ENCODE measurements around the gene LAPTM4A. TPM values are rescaled to one million over a fixed set of nuclear protein-coding genes. Genes with fewer than 3 reads are reported as not detected.

The LAPTM4A gene
- 31.0 and 32.7 TPM in 2 replicates for polyA plus RNA-seq

DNA sequence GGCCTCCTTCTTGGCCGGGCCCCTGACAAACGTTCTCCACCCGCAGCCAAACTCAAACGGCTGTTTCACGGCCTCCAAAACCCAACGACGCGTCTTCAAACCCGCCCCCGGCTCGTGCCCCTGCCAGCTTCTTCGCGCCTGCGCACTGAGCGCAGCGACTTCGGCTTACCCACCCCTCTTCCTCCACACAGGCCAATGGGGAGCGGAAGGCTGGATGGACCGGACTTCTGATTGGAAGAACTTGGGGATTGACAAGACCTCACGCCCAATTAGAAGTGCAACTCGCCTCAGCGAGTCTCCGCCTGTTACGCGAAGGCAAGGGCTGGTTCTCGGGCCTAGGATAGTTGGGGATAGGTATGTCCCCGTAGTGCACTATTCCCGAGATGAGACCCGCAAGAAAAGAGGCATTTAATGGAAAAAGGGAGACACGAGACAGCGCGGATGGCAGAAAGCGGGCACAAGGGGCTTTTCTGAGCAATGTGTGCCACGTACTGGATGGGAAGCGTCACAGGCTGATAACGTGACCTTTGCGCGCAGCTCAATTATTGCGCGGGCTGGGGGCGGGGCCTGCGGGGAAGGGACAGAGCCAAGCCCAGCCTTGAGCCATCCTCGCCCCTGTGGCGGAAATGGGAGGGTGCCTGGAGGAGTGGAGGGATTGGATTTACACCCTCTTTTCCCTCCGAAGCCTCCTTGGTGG, at the start of gene LAPTM4A:
TSS of gene LAPTM4A (minus strand) at position 97 of the 697 bp plus-strand sequence. CDS start 108 bp downstream, outside the sequence.

GRCh38 chr2:20012282-20013125, 38.9 kb downstream of the LAPTM4A start, which contains the start of gene MATN3:
TSS of gene MATN3 (minus strand) at chr2:20012668. CDS start at chr2:20012631, 37 bp downstream.

GRCh38 chr2:19989667-19990415, 61.6 kb downstream of the LAPTM4A start, which contains the start of gene WDR35:
TSS of gene WDR35 (minus strand) at chr2:19990105. CDS start at chr2:19990015, 90 bp downstream.

Other genes with a start within 250 kb of the LAPTM4A start
- 17.8 and 31.5 TPM in 2 replicates for gene TTC32, start 149.6 kb downstream of the LAPTM4A start, polyA plus RNA-seq
- 7.0 and 7.9 TPM in 2 replicates for gene WDR35, start 61.5 kb downstream of the LAPTM4A start, polyA plus RNA-seq
- gene MATN3, start 39.0 kb downstream of the LAPTM4A start, polyA plus RNA-seq, result 0.65 TPM in 1 of 2 replicates, not detected in the other
- 3.1 and 9.0 TPM in 2 replicates for gene SDC1, start 173.5 kb upstream of the LAPTM4A start, polyA plus RNA-seq

Measured in Purkinje cell (primary cell).